ENCODE data around the gene OAT.
"Not testable (repeated sequence)": the region's sequence is repeated elsewhere in the genome, so short reads cannot be mapped to it uniquely, and the experiment has no call there.

The OAT gene

DNA sequence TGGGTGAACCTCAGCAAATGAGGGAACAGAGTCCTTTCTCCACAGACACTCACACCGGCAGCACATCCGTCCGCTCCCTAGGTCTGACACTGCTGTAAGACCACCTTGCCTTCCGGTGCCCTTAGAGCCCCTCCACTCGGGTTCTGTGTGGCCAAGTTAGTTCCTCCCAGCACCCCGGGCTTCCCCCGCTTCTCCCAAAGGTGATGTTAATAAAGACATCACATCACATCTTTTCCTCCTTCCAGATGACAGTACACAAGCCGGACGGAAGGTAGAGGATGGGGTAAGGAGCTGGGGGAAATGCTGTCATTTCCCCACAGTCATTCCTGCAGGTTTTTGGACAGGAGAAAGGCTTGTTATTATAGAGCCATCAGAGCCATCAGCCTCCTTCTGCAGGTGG, 42.3 kb downstream of the OAT start:
- DNase-seq: no peak

DNA sequence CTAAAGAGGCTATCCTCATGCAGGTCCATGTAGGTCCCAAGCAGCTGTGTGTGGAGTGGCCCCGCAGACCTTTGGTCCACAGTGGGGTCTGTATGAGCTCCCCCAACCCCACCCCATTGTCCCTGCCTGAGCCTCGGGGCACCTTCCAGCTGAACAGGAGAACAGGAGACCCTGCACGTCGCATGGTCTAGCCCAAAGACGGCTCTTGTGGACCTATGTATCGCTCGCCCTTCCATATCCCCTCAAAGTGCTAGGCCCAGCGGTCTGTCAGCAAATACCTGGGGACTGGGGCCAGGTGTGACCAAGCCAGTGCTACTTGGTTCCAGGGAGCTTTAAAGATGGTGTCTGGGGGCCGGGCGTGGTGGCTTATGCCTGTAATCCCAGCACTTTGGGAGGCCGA, 43.0 kb downstream of the OAT start:
- DNase-seq: no peak

DNA sequence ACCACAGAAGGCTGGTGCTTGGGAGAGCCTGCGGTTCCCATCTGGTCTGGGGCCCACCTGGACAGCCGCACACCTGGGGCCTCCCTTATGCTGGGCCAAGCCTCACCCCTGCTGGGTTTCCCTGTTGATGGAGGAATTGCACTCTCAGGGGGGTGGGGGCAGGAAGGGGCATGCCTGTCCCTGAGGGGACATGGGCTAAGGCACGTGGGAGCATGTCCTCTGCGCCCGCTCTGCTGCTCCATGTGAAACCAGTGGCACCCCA, 43.4 kb downstream of the OAT start:
- DNase-seq: no peak

DNA sequence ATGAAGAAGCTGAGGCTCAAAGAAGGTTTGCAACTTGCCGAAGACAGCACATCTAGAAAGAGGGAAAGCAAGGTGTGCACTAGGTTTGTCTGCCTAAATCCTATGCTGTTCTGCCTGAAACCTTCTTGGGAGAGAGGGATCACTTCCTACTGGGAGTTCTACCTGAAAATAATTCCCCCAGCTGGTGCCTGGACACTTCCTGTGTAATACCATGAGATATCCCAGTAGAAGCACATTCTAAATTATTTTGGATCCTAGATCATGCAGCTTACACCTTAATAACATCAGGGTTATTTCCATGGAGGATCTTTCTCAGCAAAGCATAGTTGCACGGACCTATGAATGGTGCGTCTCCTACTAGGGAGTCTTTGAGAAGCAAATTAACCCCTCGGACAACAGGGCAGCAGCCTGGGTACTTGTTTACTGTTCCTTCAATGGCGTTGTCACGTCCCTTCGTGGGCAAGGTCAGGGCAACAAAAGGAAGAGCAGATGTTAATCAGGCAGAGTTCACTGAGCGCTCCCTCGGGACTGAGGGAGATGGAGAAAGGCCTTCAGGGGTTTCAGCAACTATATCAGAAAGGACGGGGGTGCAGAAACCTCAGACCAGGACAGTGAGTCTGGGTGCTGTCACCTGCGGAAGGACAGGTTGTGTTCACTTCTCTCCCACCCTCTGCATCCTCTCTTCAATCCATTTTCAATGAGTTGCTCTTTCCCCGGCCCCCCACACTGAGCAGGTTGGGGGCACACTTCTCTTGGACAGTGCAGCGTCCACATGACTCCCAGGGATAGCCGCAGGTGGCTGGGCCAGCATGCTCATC, 44.0 kb downstream of the OAT start:
- no peak for DNase-seq

DNA sequence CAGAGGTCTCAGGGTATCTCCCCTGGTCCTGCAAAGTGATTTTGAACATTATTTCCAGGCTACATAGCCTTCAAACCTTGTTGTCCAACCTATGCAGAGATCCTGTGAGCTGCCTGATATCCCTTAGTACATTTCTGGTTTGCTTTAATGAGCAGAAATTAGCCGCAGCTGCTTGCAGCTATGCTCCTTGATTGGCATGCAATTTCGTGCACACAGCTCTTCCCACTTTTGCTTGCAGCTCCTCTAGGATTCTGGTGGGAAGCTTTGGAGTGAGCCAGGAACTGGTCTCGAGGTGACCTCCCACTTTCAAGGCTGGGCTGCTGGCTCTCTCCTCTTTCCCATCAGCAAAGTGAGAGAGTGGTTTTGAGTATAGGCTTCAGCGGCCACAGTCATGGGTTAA, 45.8 kb downstream of the OAT start:
- no peak for DNase-seq

DNA sequence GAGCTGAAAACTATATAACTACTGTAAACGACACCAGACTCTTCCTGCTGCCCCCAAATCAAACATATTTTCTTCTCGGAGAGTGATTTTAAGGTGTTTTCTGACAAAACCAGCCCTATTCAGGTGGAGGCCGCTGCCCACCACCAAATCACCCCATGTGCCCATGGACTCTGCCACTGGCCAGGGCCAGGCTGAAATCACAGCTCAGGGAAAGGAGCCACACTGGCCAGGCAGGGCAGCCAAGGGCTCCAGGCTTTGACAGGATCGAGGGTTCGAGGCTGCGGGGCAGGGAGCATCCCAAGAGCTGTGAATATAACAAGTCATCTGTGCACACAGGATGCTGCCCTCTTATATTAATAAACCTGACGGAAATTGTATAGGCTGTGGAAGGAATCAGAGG, 48.3 kb downstream of the OAT start:
- no peak for DNase-seq

DNA sequence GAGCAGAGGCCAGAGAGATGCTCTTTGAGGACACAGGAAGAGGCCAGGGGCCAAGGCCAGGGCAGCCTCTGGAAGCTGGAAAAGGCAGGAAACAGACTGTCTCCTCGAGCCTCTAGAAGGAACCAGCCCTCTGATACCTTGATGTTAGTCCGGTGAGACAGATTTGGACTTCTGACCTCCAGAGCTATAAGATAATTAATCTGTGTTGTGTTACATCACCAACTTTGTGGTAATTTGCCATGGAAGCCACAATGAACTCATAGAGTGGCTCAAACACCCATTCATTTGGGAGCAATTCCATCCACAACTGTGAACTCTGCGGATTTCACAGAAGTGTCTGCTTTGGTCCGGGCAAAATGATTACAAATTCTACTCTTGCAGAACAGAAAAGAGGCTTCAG, 48.7 kb downstream of the OAT start:
- DNase-seq: no peak

DNA sequence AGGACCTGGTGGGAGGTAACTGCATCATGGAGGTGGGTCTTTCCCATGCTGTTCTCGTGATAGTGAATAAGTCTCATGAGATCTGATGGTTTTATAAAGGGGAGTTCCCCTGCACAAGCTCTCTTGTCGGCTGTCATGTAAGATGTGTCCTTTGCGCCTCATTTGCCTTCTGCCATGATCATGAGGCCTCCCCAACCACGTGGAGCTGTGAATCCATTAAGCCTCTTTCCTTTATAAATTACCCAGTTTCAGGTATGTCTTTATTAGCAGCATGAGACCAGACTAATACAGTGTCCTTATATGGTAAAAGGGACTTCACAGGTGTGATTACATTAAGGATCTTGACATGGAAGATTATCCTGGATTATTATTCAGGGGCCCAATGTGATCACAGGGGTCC, 49.2 kb downstream of the OAT start:
- not testable (repeated sequence) for DNase-seq

DNA sequence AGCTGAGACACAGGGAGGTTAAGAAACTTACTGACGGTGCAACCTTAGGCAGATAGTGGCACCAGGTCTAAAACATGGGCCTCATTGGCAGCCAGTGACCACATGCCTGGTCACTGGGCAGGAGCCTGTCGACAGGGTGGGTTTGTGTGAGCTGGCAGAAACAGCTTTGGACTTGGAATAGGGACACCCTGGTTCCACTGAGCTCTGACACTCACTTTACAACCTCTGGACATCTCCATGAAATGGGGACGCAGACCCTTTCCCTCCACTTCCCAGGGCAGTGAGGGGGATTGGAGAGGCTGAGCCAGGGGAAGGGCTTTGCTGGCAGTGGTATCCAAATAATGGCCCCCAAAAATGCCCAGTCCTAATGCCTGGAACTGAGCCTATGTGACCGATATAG, 49.7 kb downstream of the OAT start:
- DNase-seq: no peak

DNA sequence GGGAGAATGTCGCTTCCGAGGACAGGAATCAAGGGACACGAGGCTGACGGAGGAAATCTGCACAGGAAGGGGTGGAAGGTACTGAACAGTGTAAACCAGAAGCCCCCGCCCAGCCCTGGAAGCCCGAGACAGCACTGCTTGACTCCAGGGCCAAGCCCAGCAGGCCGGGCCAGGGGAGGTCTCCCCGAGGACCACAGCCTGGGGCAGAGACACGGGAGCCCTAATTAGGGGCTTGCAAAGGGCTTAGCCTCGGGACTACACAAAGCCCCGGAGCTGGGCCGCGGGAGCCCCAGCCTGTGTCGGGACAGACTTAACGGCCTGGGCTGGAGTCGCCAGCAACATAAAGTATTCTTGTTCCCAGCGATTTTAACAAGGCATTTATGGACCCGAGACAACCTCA, 50.8 kb downstream of the OAT start:
- DNase-seq: no peak

DNA sequence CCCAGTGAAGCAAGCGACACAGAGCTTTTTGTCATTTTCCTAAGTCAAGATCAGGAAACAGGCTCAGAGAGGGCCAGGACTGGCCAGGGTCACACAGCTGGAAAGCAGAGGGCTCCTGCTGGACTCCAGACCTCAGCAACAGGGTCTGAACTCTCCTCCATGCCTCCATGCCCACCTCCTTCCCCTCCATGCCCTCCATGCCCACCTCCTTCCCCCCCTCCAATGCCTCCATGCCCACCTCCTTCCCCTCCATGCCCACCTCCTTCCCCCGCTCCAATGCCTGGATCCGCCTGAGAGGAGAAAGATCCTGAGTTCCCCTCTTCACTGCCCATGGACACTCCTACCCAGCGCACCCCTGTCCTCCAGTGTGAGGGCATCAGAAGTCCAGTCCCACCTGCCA, 51.3 kb downstream of the OAT start:
- no peak for DNase-seq

DNA sequence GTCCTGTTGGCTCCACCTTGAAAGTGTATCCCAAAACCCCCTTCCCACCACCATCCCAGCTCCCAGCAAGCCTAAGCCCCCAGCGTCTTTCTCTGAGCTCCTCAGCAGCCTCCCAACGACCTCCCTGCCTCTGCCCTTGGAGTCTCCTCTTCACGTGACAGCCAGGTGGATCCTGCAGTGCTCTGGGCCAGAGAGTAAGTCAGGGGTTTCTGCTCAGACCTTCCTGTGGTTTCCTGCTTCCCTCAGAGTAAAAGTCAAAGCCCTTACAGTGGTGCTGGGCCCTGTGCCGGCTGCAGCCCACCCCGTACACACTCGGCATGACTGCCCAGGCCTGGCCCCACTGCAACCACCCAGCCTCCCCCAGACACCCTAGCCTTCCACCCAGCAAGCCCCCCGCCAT, 51.9 kb downstream of the OAT start:
- no peak for DNase-seq

DNA sequence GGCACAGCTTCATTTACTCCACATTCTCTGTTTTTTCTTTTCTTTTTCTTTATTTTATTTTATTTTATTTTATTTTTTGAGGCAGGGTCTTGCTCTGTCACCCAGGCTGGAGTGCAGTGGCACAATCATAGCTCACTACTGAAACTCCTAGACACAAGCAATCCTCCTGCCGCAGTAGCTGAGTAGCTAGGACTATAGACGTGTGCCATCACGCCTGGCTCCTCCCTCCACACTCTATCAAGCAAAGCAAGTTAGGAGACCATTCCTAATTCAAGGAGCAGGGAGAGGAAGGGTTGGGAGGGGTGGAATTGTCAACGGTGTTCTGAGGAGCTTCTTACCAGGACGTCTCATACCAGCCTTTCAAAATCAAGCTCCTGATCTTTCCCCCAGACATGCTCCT, 52.4 kb downstream of the OAT start:
- DNase-seq: no peak

DNA sequence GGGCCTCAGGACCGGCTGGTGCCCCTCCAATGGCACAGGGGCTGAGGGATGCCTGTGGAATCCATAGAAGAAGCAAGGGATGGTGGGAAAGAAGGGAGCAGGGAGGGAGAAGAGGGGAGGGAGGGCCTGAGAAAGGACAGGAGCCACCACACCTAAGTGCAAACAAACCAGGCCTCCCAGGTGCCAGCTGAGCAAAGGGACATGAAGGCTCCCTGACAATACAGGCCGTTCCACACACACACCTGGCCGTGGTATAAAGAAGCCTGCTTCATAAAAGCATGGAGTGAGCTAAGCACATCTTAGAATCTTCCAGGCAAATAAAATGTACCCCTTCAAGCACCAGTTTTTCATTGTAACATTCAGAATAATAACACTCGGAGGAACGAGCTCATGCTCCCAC, 54.0 kb downstream of the OAT start:
- no peak for DNase-seq

DNA sequence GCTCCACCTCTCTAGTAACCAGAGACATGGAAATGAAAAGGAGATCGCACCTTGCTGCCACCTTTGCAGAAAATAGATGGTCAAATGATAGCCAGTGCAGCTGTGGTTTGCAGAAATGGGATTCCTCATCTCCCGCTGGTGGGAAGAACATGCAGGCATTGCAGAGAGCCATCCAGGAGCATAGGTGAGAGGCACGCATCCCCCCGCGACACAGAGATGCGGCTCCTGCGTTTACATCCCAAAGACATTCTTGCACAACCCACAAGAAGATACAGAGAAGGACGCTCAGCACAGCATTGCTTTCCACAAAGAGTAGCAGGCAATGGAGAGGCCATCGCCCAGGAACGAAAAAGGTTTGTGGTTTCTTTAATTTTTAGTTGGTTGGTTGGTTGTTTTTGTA, 56.2 kb downstream of the OAT start:
- no peak for DNase-seq

DNA sequence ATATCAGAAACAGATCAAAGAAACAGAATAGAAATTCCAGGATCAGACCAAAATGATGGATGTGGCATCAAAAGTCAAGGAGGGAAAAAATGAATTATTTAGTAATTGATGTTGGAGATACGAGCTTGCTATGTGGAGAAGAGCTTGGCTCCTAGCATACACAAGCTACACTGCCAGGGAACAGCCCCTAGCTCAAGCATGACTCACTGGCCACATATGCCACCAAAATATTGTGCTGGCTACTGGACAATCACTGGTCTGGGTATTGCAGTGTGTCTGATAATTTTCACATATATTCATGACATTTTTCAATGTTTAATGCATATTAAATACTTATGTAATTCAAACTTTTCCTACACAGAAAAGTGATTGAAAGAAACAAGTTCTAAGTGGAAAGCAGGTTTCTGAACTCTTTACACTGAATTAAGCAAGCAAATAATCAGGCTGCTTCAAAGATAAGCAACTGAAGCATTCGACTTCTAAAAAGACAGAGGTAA, 59.3 kb downstream of the OAT start:
- no peak for DNase-seq

DNA sequence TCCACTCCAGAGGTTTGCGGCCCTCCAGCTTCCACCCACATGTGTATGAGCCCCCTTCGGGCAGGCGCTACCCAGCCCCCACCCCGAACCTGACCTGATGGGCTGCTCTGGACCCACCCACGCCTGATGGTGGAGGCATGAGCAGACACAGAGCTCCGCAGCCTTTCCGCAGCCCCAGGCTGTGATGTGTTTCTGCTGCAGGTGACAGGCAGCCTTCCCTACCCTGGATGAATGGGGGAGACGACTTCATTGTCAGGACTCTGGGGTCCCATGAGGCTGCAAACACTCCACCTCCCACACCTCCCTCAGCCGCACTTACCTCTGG, 61.2 kb downstream of the OAT start:
- DNase-seq: no peak

DNA sequence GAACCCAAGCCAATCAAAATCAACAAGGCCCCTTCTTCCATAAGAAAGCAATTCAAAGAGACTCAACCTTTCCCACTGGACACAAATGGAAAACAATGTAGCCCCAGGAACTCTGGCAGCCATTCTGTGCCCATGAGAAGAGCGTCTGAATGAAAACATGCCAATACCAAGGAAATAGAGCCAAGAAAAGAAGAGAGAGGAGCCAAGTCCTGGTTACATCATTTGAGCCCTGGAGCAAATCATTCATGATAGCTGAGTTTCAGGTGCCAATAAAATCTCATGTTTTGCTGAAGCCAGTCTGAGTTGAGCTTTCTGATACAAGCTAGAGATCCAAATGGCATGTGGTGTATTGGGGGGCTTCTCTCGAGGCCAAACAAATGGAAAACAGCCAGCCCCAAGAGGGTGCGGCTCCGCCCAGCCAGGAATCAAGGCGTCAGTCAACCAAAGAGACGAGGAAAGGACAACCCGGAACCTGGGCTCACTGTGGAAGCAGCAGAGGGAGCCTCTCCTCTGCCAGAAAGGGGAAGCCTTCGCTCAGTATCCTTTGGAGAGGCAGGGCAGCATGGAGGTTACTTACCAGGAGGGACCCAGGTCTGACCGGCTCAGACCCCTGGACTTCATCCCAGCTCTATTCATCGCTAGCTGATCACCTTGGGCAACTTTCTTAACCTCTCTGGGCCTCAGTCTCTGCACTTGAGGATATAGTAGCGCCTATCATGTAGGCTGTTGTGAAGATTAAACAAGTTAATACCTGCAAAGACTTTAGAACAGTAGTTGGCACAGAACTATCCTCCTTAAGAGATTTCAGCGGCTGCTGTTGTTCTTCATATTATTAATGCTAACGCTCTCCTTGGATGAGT, 61.8 kb downstream of the OAT start:
- no peak for DNase-seq

DNA sequence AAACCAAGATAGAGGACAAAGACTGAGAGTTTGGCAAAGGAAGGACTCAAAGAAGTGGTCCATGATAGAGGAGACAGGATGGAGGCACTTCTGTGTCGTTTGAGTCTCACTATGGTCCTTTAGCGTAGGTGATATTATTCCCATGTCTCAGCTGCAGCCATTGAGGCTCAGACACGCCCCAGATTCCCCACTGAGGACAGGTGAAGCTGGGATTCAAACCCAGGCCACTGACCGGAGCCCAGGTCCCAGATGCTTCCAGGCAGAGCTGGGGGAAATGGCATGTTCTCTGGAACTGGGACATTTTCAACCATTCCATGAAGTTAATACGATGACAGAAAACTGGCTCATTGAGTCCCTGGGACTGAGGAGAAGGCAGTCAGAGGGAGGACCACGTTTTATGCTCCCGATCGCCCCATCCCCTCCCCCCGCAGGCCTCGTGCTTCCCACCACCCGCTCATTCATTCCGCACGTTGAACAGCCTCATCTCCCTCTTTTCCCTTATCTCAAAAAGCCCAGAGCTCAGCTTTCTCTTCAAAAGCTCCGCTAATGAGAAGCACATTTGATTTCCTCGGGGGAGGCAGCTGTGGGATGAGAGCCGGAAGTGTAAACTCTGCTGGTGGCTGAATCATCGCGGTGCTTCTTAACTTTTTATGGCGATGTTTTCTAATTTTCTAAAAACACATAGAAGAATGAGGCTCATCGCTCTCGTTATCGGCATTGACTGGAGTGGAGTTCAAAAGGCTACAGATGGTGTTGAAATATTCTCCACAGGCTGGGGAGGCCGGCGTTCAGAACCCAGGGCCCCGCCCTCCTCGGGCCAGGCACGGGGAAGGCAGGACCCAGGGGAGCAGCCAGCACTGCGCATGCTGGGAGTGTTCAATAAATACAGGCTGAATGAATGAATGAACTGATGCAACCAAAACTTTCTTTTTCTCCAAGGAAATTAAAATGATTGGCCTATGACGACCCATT, 64.0 kb downstream of the OAT start:
- peak; percentile 48 for DNase-seq

DNA sequence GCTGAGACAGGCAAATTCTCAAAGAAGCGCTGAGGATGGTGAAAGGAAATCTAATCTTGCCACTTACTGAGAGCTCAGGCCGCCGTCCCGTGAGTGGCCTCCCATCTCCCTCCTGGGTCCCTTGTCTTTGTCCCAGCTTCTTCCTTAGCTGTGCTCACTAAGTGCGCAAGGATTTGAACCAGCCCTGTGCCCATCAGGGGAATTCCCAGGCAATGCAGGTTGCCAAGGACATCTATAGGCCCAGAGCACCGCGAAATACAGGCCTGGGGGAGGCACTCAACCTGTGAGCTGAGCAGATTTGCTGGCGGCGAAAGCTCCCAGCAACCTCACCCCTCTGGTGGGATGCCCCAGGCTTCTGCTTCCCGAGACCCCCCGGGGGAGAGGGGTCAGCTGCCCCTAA, 64.8 kb downstream of the OAT start:
- DNase-seq: no peak

DNA sequence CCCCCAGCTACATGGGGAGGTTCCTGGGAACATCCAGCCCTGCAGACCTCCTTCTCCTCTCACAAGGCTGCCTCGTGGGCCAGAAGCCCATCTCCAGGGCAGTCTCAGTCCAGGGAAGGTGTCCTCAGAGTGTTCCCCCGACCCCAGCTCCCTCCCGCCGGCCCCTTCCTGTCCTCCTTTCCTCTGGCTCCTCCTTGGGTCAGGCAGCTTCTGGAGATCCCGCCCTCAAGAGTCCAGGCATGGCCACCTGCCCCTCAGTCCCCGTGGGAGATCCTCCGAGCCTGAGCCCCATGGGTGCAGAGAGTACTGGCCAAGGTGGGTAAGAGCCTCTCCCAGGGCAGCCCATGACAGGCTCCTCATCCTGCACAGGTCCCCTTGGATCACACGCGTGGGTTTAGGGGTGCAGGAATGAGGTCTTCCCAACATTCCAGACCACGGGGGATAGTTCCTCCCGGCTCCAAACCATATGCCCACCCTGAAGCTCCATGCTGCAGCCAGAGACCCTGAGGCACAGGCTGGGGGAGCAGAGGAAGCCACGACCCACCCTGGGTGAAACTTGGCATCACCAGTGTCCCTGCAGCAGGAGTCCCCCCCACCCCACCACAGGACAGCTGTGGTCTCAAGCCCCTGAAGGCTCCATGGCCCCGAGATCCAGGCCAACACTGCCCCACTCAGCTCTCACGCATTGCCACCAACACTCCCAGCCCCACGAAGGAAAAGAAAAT, 65.5 kb downstream of the OAT start:
- DNase-seq: no peak

DNA sequence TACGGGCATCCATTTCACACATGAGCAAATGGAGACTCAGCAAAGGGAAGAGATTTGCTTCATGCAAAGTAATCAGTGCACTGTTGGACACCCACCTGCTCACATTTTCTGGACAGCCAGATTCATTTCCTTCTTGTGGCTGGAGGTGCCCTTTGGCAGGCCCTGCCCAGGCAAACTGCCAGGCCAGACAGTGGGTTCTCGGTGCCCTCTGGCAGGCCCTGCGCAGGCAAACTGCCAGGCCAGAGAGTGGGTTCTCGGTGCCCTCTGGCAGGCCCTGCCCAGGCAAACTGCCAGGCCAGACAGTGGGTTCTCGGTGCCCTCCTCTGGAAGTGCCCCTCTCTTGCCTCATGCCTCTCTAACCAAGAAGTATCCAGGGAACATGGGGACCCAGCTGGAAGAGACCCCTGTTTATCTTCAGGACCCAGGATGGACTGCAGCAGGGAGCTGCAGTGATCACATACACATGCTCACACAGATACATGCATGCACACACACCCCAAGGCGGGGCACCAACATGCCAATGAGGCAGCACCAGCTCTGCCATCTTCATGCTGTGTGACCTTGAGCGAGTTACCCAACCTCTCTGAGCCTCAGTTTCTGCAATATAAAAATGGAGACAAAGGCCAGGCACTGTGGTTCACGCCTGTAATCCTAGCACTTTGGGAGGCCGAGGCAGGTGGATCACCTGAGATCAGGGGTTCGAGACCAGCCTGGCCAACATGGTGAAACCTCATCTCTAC, 67.1 kb downstream of the OAT start:
- DNase-seq: no peak
